GM12891 (cell line): ENCODE measurements around the gene PRKCA. TPM values are rescaled to one million over a fixed set of nuclear protein-coding genes. Genes with fewer than 3 reads are reported as not detected.
"Not testable (repeated sequence)": the region's sequence is repeated elsewhere in the genome, so short reads cannot be mapped to it uniquely, and the experiment has no call there.

Experiments used
- DNase-seq: peaks from one replicate; pipeline ENCODE4 v3.0.0; 2011; ENCODE audit warnings: low spot score; ENCODE audit not compliant: insufficient read length
- FAIRE-seq: peaks from 2 replicates; lab custom pipeline; 2011; peaks lifted over from hg19 to GRCh38; lab: Jason Lieb, UNC
- PAX5 ChIP-seq: IDR thresholded peaks from 2 replicates; pipeline ENCODE4 v1.6.1; 2011; ENCODE audit warnings: low read length, moderate library complexity, mild to moderate bottlenecking; ENCODE audit not compliant: insufficient read depth, severe bottlenecking
- POLR2A ChIP-seq: IDR thresholded peaks from 2 replicates; pipeline ENCODE4 v1.6.1; 2011; ENCODE audit warnings: low read depth, low read length, control low read depth
- POLR2AphosphoS5 ChIP-seq: IDR thresholded peaks from 2 replicates; pipeline ENCODE4 v1.6.1; 2011; ENCODE audit warnings: low read depth, low read length, control low read depth
- POU2F2 ChIP-seq: IDR thresholded peaks from 2 replicates; pipeline ENCODE4 v1.6.1; 2011; ENCODE audit warnings: low read depth, mild to moderate bottlenecking, control low read depth, low read length, moderate library complexity
- SPI1 ChIP-seq: IDR thresholded peaks from 2 replicates; pipeline ENCODE4 v1.6.1; 2011; ENCODE audit warnings: low read depth, low read length, control low read depth
- TAF1 ChIP-seq: IDR thresholded peaks from 2 replicates; pipeline ENCODE4 v1.6.1; 2011; ENCODE audit warnings: low read depth, low read length, control low read depth
- polyA plus RNA-seq: library from polyadenylated mRNA; unstranded; fragments of >200 nt; gene quantifications from one replicate; pipeline ENCODE4 v1.2.1, GENCODE V29; 2012; ENCODE audit warnings: low read depth, missing spikeins, inconsistent platforms; ENCODE audit not compliant: missing spikeins

The PRKCA gene
- 0.05 TPM for polyA plus RNA-seq

DNA sequence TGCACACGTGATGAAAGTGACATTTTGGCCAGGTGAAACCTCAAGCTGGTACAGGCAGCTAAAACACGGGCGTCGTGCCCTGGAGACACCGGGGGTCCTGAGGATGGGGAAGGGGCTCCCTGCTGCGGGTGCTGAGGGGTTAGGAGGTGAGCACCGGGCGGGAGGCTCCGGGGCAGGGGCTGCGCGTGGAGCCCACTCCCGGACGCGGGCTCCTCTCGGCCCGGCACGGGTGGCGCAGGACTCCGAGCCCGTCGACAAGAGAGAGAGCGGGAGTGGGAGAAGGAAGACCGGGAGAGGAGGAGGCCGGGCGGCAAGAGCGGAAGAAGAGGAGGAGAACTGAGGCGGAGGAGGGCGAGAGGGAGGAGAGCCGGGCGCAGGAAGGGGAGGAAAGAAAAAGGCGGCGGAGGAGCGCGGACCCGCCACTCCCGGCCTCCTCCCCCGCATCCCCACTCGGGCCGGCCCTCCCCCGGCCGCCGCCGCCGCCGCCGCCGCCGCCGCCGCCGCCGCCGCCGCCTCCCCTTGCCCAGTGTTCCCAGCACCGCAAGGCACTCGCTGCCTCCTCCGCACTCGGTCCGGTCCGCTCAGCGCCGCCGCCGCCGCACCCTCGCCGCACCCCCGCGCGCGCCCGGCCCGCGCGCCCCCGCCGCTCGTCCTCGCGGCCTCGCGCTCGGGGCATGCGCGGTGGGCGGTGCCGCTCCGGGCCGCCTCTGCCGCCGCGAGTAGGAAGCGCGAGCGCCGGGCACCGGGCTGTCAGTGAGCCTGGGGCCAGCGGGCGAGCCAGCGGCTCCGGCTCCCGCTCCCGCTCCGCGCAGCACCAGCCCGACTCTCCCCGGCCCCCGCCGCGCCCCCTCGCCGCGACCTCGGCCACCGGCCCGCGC, at the start of gene PRKCA:
PRKCA (plus strand) TSS at position 750 of the 878 bp plus-strand sequence.
- DNase-seq = peak; percentile 53
- TF ChIP-seq POLR2AphosphoS5 (no peak), SPI1 (no peak), TAF1 (no peak), POU2F2 (no peak), PAX5 (no peak), POLR2A (no peak)
- FAIRE-seq = no peak

DNA sequence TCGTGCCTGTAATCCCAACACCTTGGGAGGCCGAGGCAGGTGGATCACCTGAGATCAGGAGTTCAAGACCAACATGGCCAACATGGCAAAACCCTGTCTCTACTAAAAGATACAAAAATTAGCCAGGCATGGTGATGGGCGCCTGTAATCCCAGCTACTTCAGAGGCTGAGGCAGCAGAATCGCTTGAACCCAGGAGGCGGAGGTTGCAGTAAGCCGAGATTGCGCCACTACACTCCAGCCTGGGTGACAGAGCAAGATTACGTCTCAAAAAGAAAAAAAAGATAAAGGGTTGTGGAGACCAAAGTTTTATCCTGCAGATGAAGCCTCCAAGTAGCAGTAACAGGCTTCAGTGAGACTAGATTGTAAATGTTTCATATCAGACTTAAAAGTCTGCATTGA, 49.0 kb upstream of the PRKCA start:
- DNase-seq, FAIRE-seq: not testable (repeated sequence)

GRCh38 chr17:66255112-66255511, 47.3 kb upstream of the PRKCA start:
- no peak for DNase-seq
- no peak for FAIRE-seq
- TF ChIP-seq POLR2AphosphoS5 (no peak), POLR2A (no peak), TAF1 (no peak), PAX5 (no peak), SPI1 (no peak), POU2F2 (no peak)

DNA sequence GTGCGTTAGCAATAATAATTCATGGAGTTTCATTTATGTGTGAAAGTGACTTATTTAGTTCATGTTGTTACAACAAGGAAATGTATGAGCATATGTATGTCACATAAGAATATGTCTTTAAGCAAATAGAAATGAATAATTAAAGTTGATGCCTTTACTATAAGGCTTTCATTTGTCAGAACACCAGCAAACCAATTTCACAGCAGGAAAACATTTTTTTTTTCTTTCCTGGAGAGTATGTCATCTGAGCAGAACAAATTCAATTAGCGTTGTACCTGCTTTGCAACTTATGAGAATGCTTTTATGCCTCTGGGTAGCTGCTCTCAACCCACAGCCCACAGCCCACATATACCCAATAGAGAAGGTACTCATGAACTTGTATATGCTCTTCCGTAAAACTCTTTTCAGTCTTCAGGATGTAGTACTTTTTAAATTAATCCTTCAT, 46.9 kb upstream of the PRKCA start:
- DNase-seq (no peak), FAIRE-seq (no peak)
- TF ChIP-seq SPI1 (no peak), TAF1 (no peak), POU2F2 (no peak)

- no peak for FAIRE-seq
- DNase-seq = no peak
Measured at GRCh38 chr17:66260275-66260674, 42.1 kb upstream of the PRKCA start.

GRCh38 chr17:66260688-66261087, 41.7 kb upstream of the PRKCA start:
- TF ChIP-seq PAX5 = no peak
- TF ChIP-seq POLR2A = no peak
- no peak for TF ChIP-seq POU2F2
- no peak for TF ChIP-seq SPI1
- no peak for TF ChIP-seq POLR2AphosphoS5
- TF ChIP-seq TAF1 = no peak
- no peak for FAIRE-seq
- DNase-seq = no peak

More at GRCh38 chr17:66260275-66260674, 42.1 kb upstream of the PRKCA start:
- TF ChIP-seq POU2F2 = no peak
- no peak for TF ChIP-seq SPI1

DNA sequence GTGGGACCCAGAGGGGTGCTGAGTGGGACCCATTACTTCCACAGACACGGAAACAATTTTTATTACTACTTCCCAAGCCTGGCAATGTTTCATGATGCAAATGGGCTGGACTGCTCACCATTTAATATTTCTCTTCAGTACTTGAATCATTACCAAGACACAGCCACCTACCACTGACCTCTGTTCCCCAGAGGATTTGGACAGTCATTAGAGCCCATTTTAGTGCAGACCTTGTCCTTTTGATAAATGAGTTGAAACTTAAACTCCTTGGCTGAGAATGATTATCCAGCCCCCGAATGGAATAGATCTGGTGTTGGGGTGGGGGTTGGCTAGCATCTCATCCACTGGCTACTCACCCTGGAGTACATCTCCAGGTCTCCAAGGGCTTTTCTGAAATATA, 39.6 kb upstream of the PRKCA start:
- FAIRE-seq (no peak), DNase-seq (no peak)
- TF ChIP-seq POLR2A (no peak), POU2F2 (no peak), TAF1 (no peak), SPI1 (no peak), POLR2AphosphoS5 (no peak), PAX5 (no peak)

DNA sequence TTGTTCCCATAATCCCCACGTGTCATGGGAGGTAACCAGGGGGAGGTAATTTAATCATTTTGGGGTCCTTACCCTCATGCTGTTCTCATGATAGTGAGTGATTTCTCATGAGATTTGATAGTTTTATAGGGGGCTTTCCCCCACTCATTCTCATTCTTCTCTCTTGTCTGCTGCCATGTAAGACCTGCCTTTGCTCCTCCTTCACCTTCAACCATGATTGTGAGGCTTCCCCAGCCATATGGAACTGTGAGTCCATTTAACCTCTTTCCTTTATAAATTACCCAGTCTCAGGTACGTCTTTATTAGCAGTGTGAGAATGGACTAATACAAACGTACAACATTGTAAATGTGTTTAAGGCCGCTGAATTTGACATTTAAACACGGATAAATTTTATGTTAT, 37.7 kb upstream of the PRKCA start:
- DNase-seq (no peak), FAIRE-seq (no peak)
- no peak for TF ChIP-seq SPI1

DNA sequence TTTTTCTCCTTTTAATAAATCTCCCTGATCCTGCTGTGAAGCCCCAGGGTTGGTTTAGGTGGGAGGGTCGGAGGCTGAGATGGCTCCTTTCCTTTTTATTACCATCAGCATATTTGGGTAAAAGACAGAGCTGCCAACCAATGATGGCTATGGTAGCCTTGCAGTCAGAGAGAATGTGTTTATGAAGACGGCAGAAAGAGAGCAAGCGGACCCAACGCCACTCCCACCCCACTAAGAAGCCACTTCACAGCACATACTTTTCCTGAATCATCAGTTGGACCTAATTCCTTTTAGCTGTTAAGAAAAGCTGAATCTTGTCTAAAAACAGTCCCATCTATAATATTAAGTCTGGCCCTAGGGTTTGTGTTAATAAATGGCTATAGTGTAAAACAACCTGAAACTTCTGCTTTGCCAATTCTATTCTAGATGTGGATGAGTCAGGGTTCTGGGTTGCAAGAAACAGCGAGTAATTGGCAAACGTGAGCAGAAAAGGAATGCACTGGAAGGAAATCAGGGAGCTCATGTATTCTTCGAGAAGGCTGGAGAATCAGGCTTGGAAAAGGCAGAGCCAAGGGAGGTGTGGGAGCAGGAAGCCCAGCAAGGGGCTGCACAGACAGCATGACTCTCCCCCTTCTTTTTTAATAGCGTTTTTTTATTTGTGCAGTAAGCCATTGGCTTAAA, 34.0 kb upstream of the PRKCA start:
- no peak for FAIRE-seq
- TF ChIP-seq POU2F2 (no peak), SPI1 (no peak), TAF1 (no peak), PAX5 (no peak), POLR2AphosphoS5 (no peak), POLR2A (no peak)
- DNase-seq = no peak

DNA sequence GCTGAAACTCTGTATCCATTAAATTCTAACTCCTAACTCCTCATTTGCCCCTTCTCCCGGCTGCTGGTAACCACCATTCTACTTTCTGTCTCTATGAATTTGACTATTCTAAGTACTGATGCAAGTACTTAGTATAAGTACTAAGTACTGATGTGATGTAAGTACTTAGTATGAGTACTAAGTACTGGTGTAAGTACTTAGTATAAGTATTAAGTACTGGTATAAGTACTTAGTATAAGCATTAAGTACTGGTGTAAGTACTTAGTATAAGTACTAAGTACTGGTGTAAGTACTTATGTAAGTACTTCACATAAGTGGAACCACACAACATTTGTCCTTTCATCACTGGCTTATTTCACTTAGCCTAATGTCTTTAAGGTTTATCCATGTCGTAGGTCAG, 32.3 kb upstream of the PRKCA start:
- TF ChIP-seq POLR2AphosphoS5 (no peak), SPI1 (no peak), POLR2A (no peak), POU2F2 (no peak)
- DNase-seq (no peak), FAIRE-seq (no peak)
